Measurements from ENCODE around the gene LIM2. TPM values are rescaled to one million over a fixed set of nuclear protein-coding genes. Genes with fewer than 3 reads are reported as not detected.

Gene LIM2
- total and polyA plus RNA-seq, 2 of the 4 experiments (the other 2 are of a cell fraction): not detected

- Histone ChIP-seq H2BK15ac (ENCODE audit: low read depth, low read length) (no peak overlapping the region), H3K4me2 (ENCODE audit: low read depth, low read length) (no peak overlapping the region), H2BK120ac (ENCODE audit: low read depth, low read length) (no peak overlapping the region), H2AK9ac (replicated peaks; ENCODE audit: low read depth, low read length, poor library complexity) (no peak overlapping the region), H3K36me3 (ENCODE audit: control insufficient read depth, insufficient read depth, low read length) (no peaks in the 10 kb centered on the region), H2BK5ac (ENCODE audit: low read depth, low read length, poor library complexity, severe bottlenecking) (no peak overlapping the region), H2AK5ac (ENCODE audit: low read depth, low read length) (no peak overlapping the region), H3K23ac (ENCODE audit: low read depth, low read length) (no peak overlapping the region), H4K20me1 (ENCODE audit: insufficient read depth, low read length) (no peaks in the 10 kb centered on the region), H3K27me3 (ENCODE audit: control insufficient read depth, insufficient read depth, low read length) (no peaks in the 10 kb centered on the region), H3K56ac (ENCODE audit: extremely low read depth, insufficient read depth, low read length) (no peak overlapping the region), H3K9ac (ENCODE audit: low read depth, low read length) (no peak overlapping the region), H2BK20ac (ENCODE audit: low read depth, low read length) (no peak overlapping the region), H3K79me1 (ENCODE audit: low read depth in 1 of 2, low read length in 2 of 2) (no peaks in the 10 kb centered on the region), H3K9me3 (ENCODE audit: control insufficient read depth, insufficient read depth, low read length) (no peaks in the 10 kb centered on the region), H3K14ac (replicated peaks; ENCODE audit: low read depth, low read length) (no peak overlapping the region), H3K4me3 (ENCODE audit: insufficient read depth, low read depth, low read length) (no peak overlapping the region), H3K27ac (ENCODE audit: insufficient read depth, low read length) (no peak overlapping the region), H3K9me1 (ENCODE audit: insufficient read depth, low read length) (no peaks in the 10 kb centered on the region), H3K4ac (ENCODE audit: low read depth, low read length) (no peak overlapping the region), H3K18ac (ENCODE audit: low read depth, low read length) (no peak overlapping the region), H2AFZ (replicated peaks; ENCODE audit: low read length, poor library complexity) (no peak overlapping the region), H4K8ac (ENCODE audit: low read depth in 2 of 2, low read length in 2 of 2) (no peak overlapping the region), H3K4me1 (ENCODE audit: control insufficient read depth, insufficient read depth, low read length) (no peaks in the 10 kb centered on the region), H4K91ac (ENCODE audit: insufficient read depth, low read depth, low read length) (no peak overlapping the region), H4K5ac (ENCODE audit: low read depth, low read length) (no peak overlapping the region)
- TF ChIP-seq RCOR1 (IDR thresholded peaks at IDR 0.05; ENCODE audit: insufficient replicate concordance, low read length) (no peak), USF2 (IDR thresholded peaks at IDR 0.05; ENCODE audit: low read depth, low read length) (no peak), MAZ (IDR thresholded peaks at IDR 0.05; ENCODE audit: borderline replicate concordance, low read depth, low read length) (no peak), SMC3 (IDR thresholded peaks at IDR 0.05; ENCODE audit: low read depth, low read length) (no peak), CTCF (conservative IDR thresholded peaks at IDR 0.05; ENCODE audit: low read depth, low read length) (no peak), RAD21 (IDR thresholded peaks at IDR 0.05; ENCODE audit: low read length) (no peak), CHD1 (IDR thresholded peaks at IDR 0.05; ENCODE audit: low read depth, low read length) (no peak), FOS (IDR thresholded peaks at IDR 0.05; ENCODE audit: low read depth, low read length) (no peak), POLR2A (IDR thresholded peaks at IDR 0.05; ENCODE audit: low read depth, low read length) (no peak), RFX5 (IDR thresholded peaks at IDR 0.05; ENCODE audit: low read depth, low read length) (no peak), BHLHE40 (IDR thresholded peaks at IDR 0.05; ENCODE audit: low read depth, low read length) (no peak), CEBPB (IDR thresholded peaks at IDR 0.05; ENCODE audit: low read depth, low read length) (no peak), MAFK (IDR thresholded peaks at IDR 0.05; ENCODE audit: low read depth, low read length) (no peak), NFE2L2 (IDR thresholded peaks at IDR 0.05; ENCODE audit: low read depth, low read length) (no peak), ELK1 (IDR thresholded peaks at IDR 0.05; ENCODE audit: borderline replicate concordance, low read depth, low read length) (no peak), MXI1 (IDR thresholded peaks at IDR 0.05; ENCODE audit: borderline replicate concordance, low read depth, low read length) (no peak)
- intact Hi-C loops (cut with micrococcal nuclease) (no loop called here), dilution Hi-C loops (cut with HindIII; ENCODE audit: low sequenced_read_pairs, unreplicated experiment) (no loop called here), in situ Hi-C loops (cut with MboI; ENCODE audit: low sequenced_read_pairs) (no loop called here)
- ChIA-PET CTCF (no interaction called here), POLR2A (ENCODE audit: unreplicated experiment) (no interaction called here)
- no peak for DNase-seq
- ATAC-seq (ENCODE audit: low read depth): no peak
- 96% methylated on average over 4 of the region's 13 CpGs; no CpG with 5 or more reads in 1 of the 2 experiments for WGBS, 2 experiments (ENCODE audit: extremely low coverage in 2 of 2, insufficient read length in 1 of 2)
- BruUV-seq (replicated peaks): no TSS peak
These were observed 53.8 kb downstream of the LIM2 start for GRCh38 chr19:51333836-51334460.

Data from IMR-90 (cell line).